Head of caudate nucleus (tissue), 42 donors: ENCODE measurements around the gene LPIN3.
"Not testable (repeated sequence)": the region's sequence is repeated elsewhere in the genome, so short reads cannot be mapped to it uniquely, and the experiment has no call there.

ENCODE experiments used
- DNase-seq, 42 donors: peaks; one replicate each; pipeline versions ENCODE4 v3.0.0 to v3.0.0-alpha.2; 2020 to 2021; ENCODE audit warnings: mixed read lengths in 7 of 42
- intact Hi-C: fragments of 100-400 bp; cut with DNase I; formaldehyde crosslinking; loops from one replicate; pipeline ENCODE4 v1.15.0; 2022

Gene LPIN3, protein sequence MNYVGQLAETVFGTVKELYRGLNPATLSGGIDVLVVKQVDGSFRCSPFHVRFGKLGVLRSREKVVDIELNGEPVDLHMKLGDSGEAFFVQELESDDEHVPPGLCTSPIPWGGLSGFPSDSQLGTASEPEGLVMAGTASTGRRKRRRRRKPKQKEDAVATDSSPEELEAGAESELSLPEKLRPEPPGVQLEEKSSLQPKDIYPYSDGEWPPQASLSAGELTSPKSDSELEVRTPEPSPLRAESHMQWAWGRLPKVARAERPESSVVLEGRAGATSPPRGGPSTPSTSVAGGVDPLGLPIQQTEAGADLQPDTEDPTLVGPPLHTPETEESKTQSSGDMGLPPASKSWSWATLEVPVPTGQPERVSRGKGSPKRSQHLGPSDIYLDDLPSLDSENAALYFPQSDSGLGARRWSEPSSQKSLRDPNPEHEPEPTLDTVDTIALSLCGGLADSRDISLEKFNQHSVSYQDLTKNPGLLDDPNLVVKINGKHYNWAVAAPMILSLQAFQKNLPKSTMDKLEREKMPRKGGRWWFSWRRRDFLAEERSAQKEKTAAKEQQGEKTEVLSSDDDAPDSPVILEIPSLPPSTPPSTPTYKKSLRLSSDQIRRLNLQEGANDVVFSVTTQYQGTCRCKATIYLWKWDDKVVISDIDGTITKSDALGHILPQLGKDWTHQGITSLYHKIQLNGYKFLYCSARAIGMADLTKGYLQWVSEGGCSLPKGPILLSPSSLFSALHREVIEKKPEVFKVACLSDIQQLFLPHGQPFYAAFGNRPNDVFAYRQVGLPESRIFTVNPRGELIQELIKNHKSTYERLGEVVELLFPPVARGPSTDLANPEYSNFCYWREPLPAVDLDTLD

GRCh38 chr20:41340327-41341055, at the start of gene LPIN3:
LPIN3 (plus strand) TSS chr20:41340821; CDS start chr20:41345804, 4,983 bp downstream.
- intact Hi-C loops = loop anchor here (5.0 kb wide), 2 partner anchors 88 to 168 kb away; no protein-coding TSS in a partner anchor
- peak in 40 of 42 donors; percentile 29 to 77 (median 55) for DNase-seq

GRCh38 chr20:41293269-41294037, 47.2 kb upstream of the LPIN3 start:
- intact Hi-C loops = no loop called here
- DNase-seq = peak in 1 of 42 donors; percentile 19

DNA sequence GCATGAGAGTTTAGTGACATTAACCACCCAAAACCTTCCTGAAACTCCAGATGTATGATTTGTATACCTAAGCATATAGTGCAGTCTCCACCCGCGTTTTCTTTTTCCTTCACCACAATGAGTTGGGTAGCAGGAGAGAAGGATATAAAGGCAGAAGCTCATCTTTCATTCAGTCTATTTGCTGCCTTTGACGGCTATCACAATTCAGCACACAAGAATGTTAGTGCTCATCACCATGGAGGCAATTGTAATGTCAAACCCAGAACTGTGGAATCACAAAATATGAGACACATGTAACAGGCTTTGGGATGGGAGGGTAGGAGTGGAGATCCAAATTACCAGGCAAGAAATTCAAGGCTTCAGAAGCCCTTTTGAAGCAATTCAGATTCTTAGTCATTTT, 40.7 kb upstream of the LPIN3 start:
- DNase-seq = peak in 2 of 42 donors; percentile 6 to 35
- intact Hi-C loops = no loop called here

DNA sequence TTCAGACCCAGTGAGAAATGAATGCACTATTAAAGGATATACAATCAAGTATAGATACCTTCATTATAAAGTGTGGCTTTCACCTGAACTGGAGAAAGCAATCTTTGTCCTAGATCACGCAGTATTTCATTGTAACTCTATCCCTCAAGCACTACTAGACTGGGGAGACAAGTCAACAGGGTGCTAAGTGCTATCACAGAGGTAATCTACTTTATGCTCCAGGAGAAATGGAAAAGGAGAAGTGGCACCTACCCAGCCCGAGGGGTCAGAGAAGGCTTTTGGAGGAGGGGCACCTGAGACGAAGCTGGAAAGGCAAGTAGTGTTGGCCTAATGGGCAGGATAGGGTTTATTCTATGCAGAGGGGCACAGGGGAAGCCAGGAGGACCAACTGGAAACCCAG, 40.2 kb upstream of the LPIN3 start:
- DNase-seq = peak in 1 of 42 donors; percentile 18
- intact Hi-C loops = no loop called here

- intact Hi-C loops = no loop called here
- DNase-seq = peak in 1 of 42 donors; percentile 33
Observed at GRCh38 chr20:41300886-41301285, 39.7 kb upstream of the LPIN3 start.

GRCh38 chr20:41304002-41304401, 36.6 kb upstream of the LPIN3 start:
- intact Hi-C loops = no loop called here

DNA sequence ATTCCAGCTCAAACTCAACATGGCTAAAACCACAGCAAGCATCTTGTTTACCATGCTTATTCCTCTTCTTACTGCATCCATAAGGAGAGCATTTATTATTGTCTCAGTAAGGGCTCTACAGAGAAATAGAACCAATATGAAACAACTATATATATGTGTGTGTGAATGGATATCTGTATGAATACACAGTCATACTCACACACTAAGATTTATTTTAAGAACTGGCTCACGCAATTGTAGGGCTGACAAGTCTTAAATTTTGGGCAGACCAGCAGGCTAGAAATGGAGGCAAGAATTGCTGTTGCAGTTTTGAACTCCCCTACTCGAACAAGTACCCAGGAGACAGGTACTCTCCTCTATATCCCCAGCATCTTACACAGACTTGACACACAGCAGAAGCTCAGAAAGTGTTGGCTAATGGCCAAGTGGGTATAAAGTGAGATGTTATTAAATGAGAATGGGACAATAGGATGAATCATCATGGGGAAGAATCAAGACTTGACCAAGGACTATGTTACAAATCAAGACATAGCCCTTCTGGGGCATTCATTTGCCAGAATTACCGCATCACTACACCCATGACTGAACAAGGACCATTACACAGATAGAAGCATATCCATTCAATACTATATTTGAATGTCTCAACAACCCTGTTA, 36.1 kb upstream of the LPIN3 start:
- intact Hi-C loops = no loop called here

More at GRCh38 chr20:41304002-41304401, 36.6 kb upstream of the LPIN3 start:
- peak in 1 of 42 donors; percentile 28 for DNase-seq

GRCh38 chr20:41306061-41306727, 34.4 kb upstream of the LPIN3 start:
- no peak for DNase-seq
- intact Hi-C loops = no loop called here

More for the DNA sequence above, 36.1 kb upstream of the LPIN3 start:
- DNase-seq = no peak

GRCh38 chr20:41307021-41307420, 33.6 kb upstream of the LPIN3 start:
- DNase-seq = peak in 1 of 42 donors; percentile 16
- intact Hi-C loops = no loop called here

GRCh38 chr20:41308290-41308711, 32.3 kb upstream of the LPIN3 start:
- DNase-seq = peak in 3 of 42 donors; percentile 17 to 38 (median 22)
- intact Hi-C loops = no loop called here

DNA sequence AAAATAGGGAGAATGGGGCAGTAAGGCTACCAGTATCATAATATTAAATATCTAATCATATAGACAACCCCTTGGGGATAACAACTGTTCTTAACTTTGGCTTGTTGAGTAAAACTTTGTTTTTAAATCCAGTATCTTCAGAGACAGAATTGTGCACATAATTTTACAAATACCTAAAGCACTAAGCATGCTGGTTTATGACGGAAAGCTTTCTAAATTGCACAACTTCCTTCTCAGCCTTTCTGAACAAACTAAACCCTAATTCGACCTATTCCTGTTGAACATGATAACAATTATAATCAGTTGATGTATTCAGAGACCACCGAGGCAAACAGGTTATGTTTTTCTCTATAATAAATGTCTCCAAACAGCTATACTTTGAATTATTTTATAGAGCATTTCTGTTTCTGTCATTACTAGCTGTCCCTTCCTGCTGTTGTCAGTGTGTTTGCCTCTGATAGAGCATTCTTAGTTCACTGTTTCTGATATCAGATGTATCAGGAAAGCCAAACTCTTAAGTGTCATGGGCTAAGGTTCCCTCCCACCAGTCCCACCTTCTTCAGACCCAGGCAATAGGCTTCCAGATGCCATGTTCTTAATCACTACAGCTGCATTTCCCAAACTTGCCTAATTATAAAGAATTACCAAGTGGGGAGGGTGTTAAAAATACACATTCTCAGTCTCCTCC, 31.8 kb upstream of the LPIN3 start:
- intact Hi-C loops = no loop called here
- DNase-seq = peak in 1 of 42 donors; percentile 24

DNA sequence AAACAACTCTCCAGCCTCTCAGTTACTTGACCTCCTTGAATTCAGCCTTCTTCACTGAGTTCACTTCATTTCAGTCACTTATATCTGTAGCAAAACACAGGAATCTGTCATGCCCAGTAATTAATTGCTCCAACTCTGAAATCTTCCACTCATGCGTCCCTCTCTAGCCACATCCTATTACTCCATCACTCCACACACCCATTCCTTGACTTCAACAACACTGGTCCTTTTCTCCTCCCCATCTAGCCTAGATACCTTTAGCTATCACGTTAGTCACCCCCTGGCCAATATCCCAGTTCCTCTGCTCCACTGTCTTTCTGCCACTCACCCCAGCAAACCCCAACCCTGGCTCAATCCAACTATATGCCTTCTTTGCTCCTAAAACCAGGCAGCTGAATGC, 30.8 kb upstream of the LPIN3 start:
- intact Hi-C loops = no loop called here

GRCh38 chr20:41312009-41312408, 28.6 kb upstream of the LPIN3 start:
- intact Hi-C loops, DNase-seq: not testable (repeated sequence)

More for the DNA sequence above, 30.8 kb upstream of the LPIN3 start:
- DNase-seq = peak in 1 of 42 donors; percentile 40

- intact Hi-C loops = no loop called here
Observed at GRCh38 chr20:41314386-41314785, 26.2 kb upstream of the LPIN3 start.

DNA sequence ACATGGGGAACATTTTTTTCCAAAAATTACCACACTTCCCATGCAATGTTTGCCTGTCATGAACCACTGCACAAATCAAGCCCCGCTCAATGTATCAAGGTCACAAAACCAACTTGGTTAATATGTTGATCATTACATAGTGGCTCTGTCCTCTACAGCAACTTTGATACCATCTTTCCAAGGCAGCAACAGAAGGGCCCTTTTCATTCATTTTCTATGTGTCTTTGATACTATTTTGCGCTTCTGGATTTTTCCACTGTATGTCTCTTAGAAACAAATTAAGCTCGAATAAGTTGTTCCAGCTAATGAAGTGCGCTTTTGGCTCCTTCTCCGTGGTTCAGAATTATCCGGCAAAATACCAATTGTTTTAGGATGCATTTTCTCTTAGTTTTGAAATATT, 24.6 kb upstream of the LPIN3 start:
- no peak for DNase-seq
- intact Hi-C loops = loop anchor here (5.0 kb wide), 1 partner anchor 69 kb away; no protein-coding TSS in a partner anchor

More at GRCh38 chr20:41314386-41314785, 26.2 kb upstream of the LPIN3 start:
- no peak for DNase-seq
